Thyroid gland (tissue), 4 donors: ENCODE data around the gene ADAM22. TPM values are rescaled to one million over a fixed set of nuclear protein-coding genes. Genes with fewer than 3 reads are reported as not detected.

Source experiments
- DNase-seq, 2 donors: peaks; one replicate each; pipeline ENCODE4 v3.0.0-alpha.2; 2019
- H3K27ac ChIP-seq, 3 donors: fragments of 200-600 bp; sonication (generic); 1 replicate in 2 of 3; 2 replicates in 1 of 3; pipeline ENCODE4 v1.5.1; 2016 to 2019; ENCODE audit warnings: mild to moderate bottlenecking in 1 of 3, moderate library complexity in 1 of 3
- H3K27me3 ChIP-seq: fragments of 200-600 bp; sonication (generic); one replicate; pipeline ENCODE4 v1.5.1; 2019
- H3K36me3 ChIP-seq, 2 donors: fragments of 200-600 bp; sonication (generic); one replicate each; pipeline ENCODE4 v1.5.1; 2016 to 2019
- H3K4me1 ChIP-seq, 2 donors: fragments of 200-600 bp; sonication (generic); one replicate each; pipeline ENCODE4 v1.5.1; 2017 to 2019
- H3K4me3 ChIP-seq, 3 donors: fragments of 200-600 bp; sonication (generic); replicated peaks in 1 of 3; 1 replicate in 2 of 3; 2 replicates in 1 of 3; pipeline ENCODE4 v1.5.1; 2016; ENCODE audit warnings: mild to moderate bottlenecking in 1 of 3
- H3K9me3 ChIP-seq: fragments of 200-600 bp; sonication (generic); one replicate; pipeline ENCODE4 v1.5.1; 2017
- CTCF ChIP-seq, 6 experiments: fragments of 200-600 bp in 3 of 6; fragments of 450-650 bp in 3 of 6; sonication (generic) in 3 of 6; IDR thresholded peaks; one replicate each; pipeline ENCODE4 v1.5.1; 2016 to 2019; ENCODE audit warnings: antibody characterized with exemption in 6 of 6, mild to moderate bottlenecking in 2 of 6, inconsistent platforms in 1 of 6, moderate library complexity in 1 of 6
- POLR2A ChIP-seq, 2 donors: fragments of 450-650 bp; IDR thresholded peaks; one replicate each; pipeline ENCODE4 v1.6.1; 2017; ENCODE audit warnings: antibody characterized with exemption in 2 of 2, mild to moderate bottlenecking in 2 of 2, moderate library complexity in 1 of 2
- WGBS, 2 donors: methylation state at CpG; one replicate each; pipeline ENCODE4 v1.1.5; 2017; 5-methylcytosine and 5-hydroxymethylcytosine counted together
- intact Hi-C: fragments of 100-400 bp; cut with DNase I; formaldehyde crosslinking; loops from one replicate; pipeline ENCODE4 v1.15.1; 2023
- total RNA-seq, 4 donors: library from RNA; depleted of rRNA; stranded (reverse); fragments of >200 nt; gene quantifications; one replicate each; pipeline ENCODE4 v1.2.3, GENCODE V29; 2016

The ADAM22 gene
- total RNA-seq, 4 donors from 2014 or later = 13.0 to 25.0 (median 17.1) TPM

GRCh38 chr7:88018501-88018900, 84.5 kb downstream of the ADAM22 start:
- Histone ChIP-seq H3K36me3 (no peaks in the 10 kb centered on the region), H3K27ac (no peak overlapping the region), H3K4me1 (no peaks in the 10 kb centered on the region), H3K4me3 (no peak overlapping the region), H3K9me3 (no peaks in the 10 kb centered on the region), H3K27me3 (no peaks in the 10 kb centered on the region)
- no peak for TF ChIP-seq POLR2A (IDR thresholded peaks at IDR 0.05)
- no peak for TF ChIP-seq CTCF (IDR thresholded peaks at IDR 0.05)
- 93 to 98% methylated on average over 1 of the region's 1 CpG for WGBS, 2 donors
- intact Hi-C loops = no loop called here
- DNase-seq = no peak

- Histone ChIP-seq H3K4me3 (no peak overlapping the region), H3K27ac (no peak overlapping the region), H3K36me3 (no peaks in the 10 kb centered on the region), H3K4me1 (no peaks in the 10 kb centered on the region), H3K9me3 (no peaks in the 10 kb centered on the region), H3K27me3 (no peaks in the 10 kb centered on the region)
- 70 to 75% methylated on average over 2 of the region's 2 CpGs for WGBS, 2 donors
- TF ChIP-seq POLR2A (IDR thresholded peaks at IDR 0.05) (no peak), CTCF (IDR thresholded peaks at IDR 0.05) (no peak)
- intact Hi-C loops = no loop called here
- no peak for DNase-seq
These were observed 87.1 kb downstream of the ADAM22 start for GRCh38 chr7:88020953-88021665.

- Histone ChIP-seq H3K27ac (no peak overlapping the region), H3K27me3 (no peaks in the 10 kb centered on the region), H3K4me3 (no peak overlapping the region), H3K36me3 (no peaks in the 10 kb centered on the region), H3K4me1 (no peaks in the 10 kb centered on the region), H3K9me3 (no peaks in the 10 kb centered on the region)
- no peak for DNase-seq
- intact Hi-C loops = no loop called here
- 91 to 93% methylated on average over 2 of the region's 2 CpGs for WGBS, 2 donors
- TF ChIP-seq CTCF (IDR thresholded peaks at IDR 0.05) (no peak), POLR2A (IDR thresholded peaks at IDR 0.05) (no peak)
These were observed 93.7 kb downstream of the ADAM22 start for GRCh38 chr7:88027724-88028123.

GRCh38 chr7:88034083-88034695, 100.1 kb downstream of the ADAM22 start:
- no peaks in the 10 kb centered on the region for H3K27me3 ChIP-seq
- no peaks in the 10 kb centered on the region for H3K36me3 ChIP-seq
- DNase-seq = no peak
- H3K27ac ChIP-seq = no peak overlapping the region
- TF ChIP-seq POLR2A (IDR thresholded peaks at IDR 0.05) (no peak), CTCF (IDR thresholded peaks at IDR 0.05) (no peak)
- no peaks in the 10 kb centered on the region for H3K9me3 ChIP-seq
- intact Hi-C loops = no loop called here
- no peaks in the 10 kb centered on the region for H3K4me1 ChIP-seq
- H3K4me3 ChIP-seq = no peak overlapping the region
- WGBS, 2 donors = 89% methylated on average over 5 to 7 of the region's 7 CpGs

GRCh38 chr7:88037050-88037449, 103.0 kb downstream of the ADAM22 start:
- no peaks in the 10 kb centered on the region for H3K27me3 ChIP-seq
- no peak overlapping the region for H3K27ac ChIP-seq
- H3K9me3 ChIP-seq = no peaks in the 10 kb centered on the region
- intact Hi-C loops = no loop called here
- no peak for DNase-seq
- 88% methylated on average over 3 of the region's 3 CpGs for WGBS, 2 donors
- TF ChIP-seq CTCF (IDR thresholded peaks at IDR 0.05) (no peak), POLR2A (IDR thresholded peaks at IDR 0.05) (no peak)
- H3K4me3 ChIP-seq = no peak overlapping the region
- no peaks in the 10 kb centered on the region for H3K36me3 ChIP-seq
- H3K4me1 ChIP-seq = no peaks in the 10 kb centered on the region
